T-cell (primary cell): ENCODE measurements around the gene NES. TPM values are rescaled to one million over a fixed set of nuclear protein-coding genes. Genes with fewer than 3 reads are reported as not detected.
"Not testable (repeated sequence)": the region's sequence is repeated elsewhere in the genome, so short reads cannot be mapped to it uniquely, and the experiment has no call there.

Experiments used
- ATAC-seq, 4 experiments: fragments of 200-7000 bp in 3 of 4; fragments of 150-1000 bp in 1 of 4; cut with Tn5 transposase; replicated peaks in 1 of 4; 1 replicate in 3 of 4; 2 replicates in 1 of 4; pipeline ENCODE4 v1.10.0; 2021; ENCODE audit warnings: moderate library complexity in 3 of 4, mild to moderate bottlenecking in 2 of 4, moderate number of reproducible peaks in 1 of 4
- CTCF ChIA-PET, 2 donors: fragments of 300-600 bp; sonication (Branson Sonifier 250); formaldehyde crosslinking; loops; one replicate each; lab custom pipeline; 2022; ENCODE audit warnings: antibody characterized with exemption in 2 of 2; lab: Charles Lee
- POLR2A ChIA-PET, 2 donors: fragments of 300-600 bp; sonication (Branson Sonifier 250); formaldehyde crosslinking; loops; one replicate each; lab custom pipeline; 2022; ENCODE audit warnings: antibody characterized with exemption in 2 of 2; lab: Charles Lee
- DNase-seq, 35 experiments: peaks; one replicate each; pipeline versions ENCODE4 v3.0.0 to v3.0.0-alpha.2; 2013 to 2023
- H3K27ac ChIP-seq: one replicate; pipeline ENCODE4 v1.5.1; 2013; ENCODE audit warnings: low read length
- H3K27me3 ChIP-seq, 2 experiments: replicated peaks in 1 of 2; 1 replicate in 1 of 2; 2 replicates in 1 of 2; pipeline versions ENCODE4 v1.6.1 to v1.7.0; 2013; ENCODE audit warnings: low read length in 1 of 2, mixed read lengths in 1 of 2; ENCODE audit not compliant: control insufficient read depth in 2 of 2, insufficient read depth in 2 of 2; ENCODE audit errors: extremely low read depth in 1 of 2
- H3K36me3 ChIP-seq, 2 donors: 1 replicate in 1 of 2; 2 replicates in 1 of 2; pipeline versions ENCODE4 v1.6.1 to v1.7.0; 2013; ENCODE audit warnings: low read length in 1 of 2; ENCODE audit not compliant: control insufficient read depth in 2 of 2, insufficient read depth in 1 of 2; ENCODE audit errors: extremely low read depth in 1 of 2
- H3K4me1 ChIP-seq, 2 experiments: 1 replicate in 1 of 2; 2 replicates in 1 of 2; pipeline versions ENCODE4 v1.6.1 to v1.7.0; 2013; ENCODE audit warnings: low read length in 2 of 2, mixed read lengths in 1 of 2; ENCODE audit not compliant: insufficient read depth in 2 of 2, control insufficient read depth in 1 of 2; ENCODE audit errors: extremely low read depth in 1 of 2
- H3K4me3 ChIP-seq, 2 donors: 1 replicate in 1 of 2; 2 replicates in 1 of 2; pipeline versions ENCODE4 v1.5.1 to v1.7.0; 2013; ENCODE audit warnings: mild to moderate bottlenecking in 2 of 2, low read length in 1 of 2, moderate library complexity in 1 of 2; ENCODE audit not compliant: control insufficient read depth in 1 of 2; ENCODE audit errors: extremely low read depth in 1 of 2
- H3K9me3 ChIP-seq: 2 replicates; pipeline ENCODE4 v1.7.0; 2013
- H3K27ac Mint-ChIP-seq, 2 donors: one replicate each; pipeline ENCODE4 v1.8.0; 2020 to 2021; ENCODE audit warnings: mild to moderate bottlenecking in 2 of 2, mixed read lengths in 2 of 2
- H3K27me3 Mint-ChIP-seq, 2 donors: one replicate each; pipeline ENCODE4 v1.8.0; 2021 to 2022; ENCODE audit warnings: mixed read lengths in 2 of 2
- H3K36me3 Mint-ChIP-seq: one replicate; pipeline ENCODE4 v1.8.0; 2021; ENCODE audit warnings: mixed read lengths
- H3K4me1 Mint-ChIP-seq, 3 donors: one replicate each; pipeline ENCODE4 v1.8.0; 2020 to 2022; ENCODE audit warnings: mixed read lengths in 3 of 3, mild to moderate bottlenecking in 1 of 3
- H3K4me3 Mint-ChIP-seq, 3 donors: one replicate each; pipeline ENCODE4 v1.8.0; 2020 to 2022; ENCODE audit warnings: mild to moderate bottlenecking in 3 of 3, mixed read lengths in 3 of 3, moderate library complexity in 3 of 3
- H3K9me3 Mint-ChIP-seq, 3 donors: one replicate each; pipeline ENCODE4 v1.8.0; 2020 to 2022; ENCODE audit warnings: mixed read lengths in 3 of 3
- WGBS: methylation state at CpG from one replicate; pipeline ENCODE4 v1.1.5; 2013; ENCODE audit warnings: missing lambda C conversion rate; ENCODE audit not compliant: insufficient coverage; 5-methylcytosine and 5-hydroxymethylcytosine counted together
- total RNA-seq, 35 experiments: library from RNA in 6 of 35; stranded (reverse) in 6 of 35; fragments of 120-200 nt in 1 of 35; gene quantifications; one replicate each; pipeline versions ENCODE4 v1.2.1 to v1.2.4 and lab custom pipeline; 2013 to 2026

Gene NES
- total RNA-seq, 5 donors from 2014 or later (not counting 1 experiment from before 2014, with no cell fraction given): 0.10 to 0.35 (median 0.25) TPM; not detected in 2

DNA sequence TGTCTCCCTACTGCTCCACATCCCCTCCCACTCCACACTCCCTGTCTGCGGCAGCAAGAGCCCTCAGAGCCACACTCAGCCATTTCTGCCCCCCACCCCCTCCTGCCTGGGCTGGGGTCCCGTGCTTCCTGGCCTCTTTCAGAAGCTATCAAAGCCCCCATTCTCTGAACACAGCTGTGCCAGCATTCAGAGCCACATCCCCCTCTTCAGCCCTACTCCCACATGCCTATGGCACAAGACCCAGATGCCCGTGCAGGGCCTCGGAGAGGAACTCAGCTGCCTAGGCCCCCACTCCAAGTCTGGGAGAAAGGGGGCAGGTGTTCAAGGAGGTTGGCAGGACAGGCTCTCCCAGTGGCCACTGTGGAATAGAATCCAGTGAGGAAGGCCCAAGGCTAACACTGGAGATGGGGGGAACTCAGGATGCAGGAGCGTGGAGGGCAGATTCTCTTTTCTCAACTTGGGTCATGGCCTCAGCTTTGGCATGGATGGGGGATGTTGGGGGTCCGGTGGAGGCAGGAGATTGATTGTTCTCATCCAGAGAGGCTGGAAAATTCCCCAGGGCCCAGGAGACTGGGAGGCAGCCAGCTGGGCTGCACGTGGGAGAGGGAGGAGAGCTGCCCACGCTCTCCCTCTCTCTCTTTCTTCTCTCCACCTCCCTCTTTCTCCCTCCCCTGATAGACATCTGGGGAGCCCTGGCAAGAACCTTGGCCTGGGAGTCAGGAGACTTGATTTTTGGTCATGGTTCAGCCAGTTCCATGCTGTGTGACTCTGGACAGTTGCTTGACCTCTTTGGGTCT lies 38.8 kb downstream of the NES start:
- ATAC-seq: no peak
- Mint-ChIP-seq H3K27ac (no peak overlapping the region), H3K36me3 (no peaks in the 10 kb centered on the region), H3K9me3 (no peaks in the 10 kb centered on the region), H3K27me3 (peaks cover 66 to 76% of the 10 kb centered on the region in 2 donors), H3K4me3 (no peak overlapping the region), H3K4me1 (peaks cover 15 to 23% (median 22%) of the 10 kb centered on the region in 3 donors)
- peaks cover 12 to 89% of the 10 kb centered on the region in 2 experiments for H3K27me3 ChIP-seq
- 60% methylated on average over 2 of the region's 8 CpGs for WGBS
- CTCF ChIA-PET: interaction anchor here in 1 of 2 donors (0.7 kb wide), 1 partner anchor 123 kb away, joined by 3 read pairs; no protein-coding TSS in a partner anchor
- POLR2A ChIA-PET: interaction anchor here in 1 of 2 donors (0.5 to 0.6 kb wide), 2 partner anchors 77 to 343 kb away, joined by 3 to 4 read pairs; no protein-coding TSS in a partner anchor
- H3K9me3 ChIP-seq: no peaks in the 10 kb centered on the region
- no peak overlapping the region for H3K27ac ChIP-seq
- peaks cover 9 to 26% of the 10 kb centered on the region in 2 experiments for H3K4me1 ChIP-seq
- no peaks in the 10 kb centered on the region for H3K36me3 ChIP-seq
- DNase-seq: no peak
- H3K4me3 ChIP-seq: no peak overlapping the region

DNA sequence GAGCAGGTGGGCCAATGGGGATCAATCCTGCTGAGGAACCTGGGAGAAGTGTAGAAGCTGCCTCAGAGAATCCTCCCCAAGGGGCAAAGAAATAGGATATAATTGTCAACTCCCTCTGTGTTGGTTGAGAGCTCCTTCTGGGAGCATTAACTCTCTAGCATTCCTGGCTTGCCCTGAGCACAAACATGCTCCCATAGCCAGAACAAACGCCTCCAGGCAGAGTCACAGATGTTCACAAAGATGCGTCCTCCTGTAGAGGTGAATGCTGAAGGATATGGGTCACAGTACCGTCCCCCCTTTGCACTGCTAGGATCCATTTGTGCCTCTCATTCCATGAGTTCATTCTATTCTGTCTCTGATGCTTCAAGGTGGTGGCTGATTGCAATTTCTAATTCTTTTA lies 44.9 kb downstream of the NES start:
- ChIA-PET POLR2A (no interaction called here), CTCF (no interaction called here)

GRCh38 chr1:156631152-156631551 lies 46.1 kb downstream of the NES start:
- 87% methylated on average over 3 of the region's 9 CpGs for WGBS
- H3K27ac ChIP-seq, H3K4me3 ChIP-seq, H3K4me3 Mint-ChIP-seq, ATAC-seq, DNase-seq, POLR2A ChIA-PET, H3K4me1 Mint-ChIP-seq, H3K9me3 Mint-ChIP-seq, H3K27ac Mint-ChIP-seq, H3K36me3 ChIP-seq, H3K36me3 Mint-ChIP-seq, H3K4me1 ChIP-seq, H3K9me3 ChIP-seq: not testable (repeated sequence)
- peaks cover 3 to 50% of the 10 kb centered on the region in 2 experiments for H3K27me3 ChIP-seq
- CTCF ChIA-PET: interaction anchor here (0.6 to 0.7 kb wide), 3 partner anchors 9 to 245 kb away, joined by 3 to 10 read pairs (median 3); no protein-coding TSS in a partner anchor
- peaks cover 48 to 58% of the 10 kb centered on the region in 2 donors for H3K27me3 Mint-ChIP-seq

More for the DNA sequence above, 44.9 kb downstream of the NES start:
- DNase-seq: no peak
- H3K4me1 ChIP-seq: no peaks in the 10 kb centered on the region
- H3K27ac ChIP-seq: no peak overlapping the region
- no peak overlapping the region for H3K27ac Mint-ChIP-seq
- no peaks in the 10 kb centered on the region for H3K36me3 Mint-ChIP-seq
- peaks cover 50 to 62% of the 10 kb centered on the region in 2 donors for H3K27me3 Mint-ChIP-seq
- H3K4me3 Mint-ChIP-seq: no peak overlapping the region
- no peak for ATAC-seq
- no peaks in the 10 kb centered on the region for H3K9me3 ChIP-seq
- no peaks in the 10 kb centered on the region for H3K4me1 Mint-ChIP-seq
- no peaks in the 10 kb centered on the region for H3K36me3 ChIP-seq
- no peaks in the 10 kb centered on the region for H3K9me3 Mint-ChIP-seq
- H3K4me3 ChIP-seq: no peak overlapping the region
- H3K27me3 ChIP-seq: peaks cover 3 to 54% of the 10 kb centered on the region in 2 experiments
- WGBS: no CpG with 5 or more reads among the region's 3 CpGs

- WGBS: no CpG with 5 or more reads among the region's 8 CpGs
- H3K36me3 ChIP-seq: no peaks in the 10 kb centered on the region
- no peaks in the 10 kb centered on the region for H3K9me3 ChIP-seq
- Mint-ChIP-seq H3K4me1 (peaks cover 8 to 10% (median 9%) of the 10 kb centered on the region in 3 donors), H3K36me3 (no peaks in the 10 kb centered on the region), H3K27ac (no peak overlapping the region), H3K4me3 (no peak overlapping the region), H3K27me3 (peaks cover 49 to 63% of the 10 kb centered on the region in 2 donors), H3K9me3 (no peaks in the 10 kb centered on the region)
- CTCF ChIA-PET: no interaction called here
- DNase-seq: no peak
- no peak overlapping the region for H3K4me3 ChIP-seq
- H3K4me1 ChIP-seq: peaks cover 0 to 11% of the 10 kb centered on the region in 2 experiments
- H3K27ac ChIP-seq: no peak overlapping the region
- POLR2A ChIA-PET: no interaction called here
- peaks cover 3 to 53% of the 10 kb centered on the region in 2 experiments for H3K27me3 ChIP-seq
- no peak for ATAC-seq
Observed at GRCh38 chr1:156629823-156630449, 47.3 kb downstream of the NES start.

- no peaks in the 10 kb centered on the region for H3K9me3 Mint-ChIP-seq
- H3K4me1 Mint-ChIP-seq: peaks cover 13 to 17% (median 14%) of the 10 kb centered on the region in 3 donors
- no CpG with 5 or more reads among the region's 2 CpGs for WGBS
- Histone ChIP-seq H3K4me1 (peaks cover 0 to 24% of the 10 kb centered on the region in 2 experiments), H3K27ac (no peak overlapping the region), H3K27me3 (peaks cover 13 to 63% of the 10 kb centered on the region in 2 experiments), H3K36me3 (no peaks in the 10 kb centered on the region), H3K4me3 (no peak overlapping the region), H3K9me3 (no peaks in the 10 kb centered on the region)
- CTCF ChIA-PET: interaction anchor here (0.6 to 1.5 kb wide), 19 partner anchors 14 to 683 kb away, joined by 3 to 10 read pairs (median 4); partner anchors contain the start of genes BCAN (in 1 of the 2) and NES (in 1 of the 2)
- no peak overlapping the region for H3K4me3 Mint-ChIP-seq
- POLR2A ChIA-PET: no interaction called here
- peak in 1 of 4 experiments; percentile 40 for ATAC-seq
- peak in 6 of 35 experiments; percentile 14 to 64 (median 27) for DNase-seq
- peaks cover 44 to 60% of the 10 kb centered on the region in 2 donors for H3K27me3 Mint-ChIP-seq
- no peaks in the 10 kb centered on the region for H3K36me3 Mint-ChIP-seq
- H3K27ac Mint-ChIP-seq: no peak overlapping the region
Observed at GRCh38 chr1:156627313-156627880, 49.8 kb downstream of the NES start.

GRCh38 chr1:156626079-156626438 lies 51.1 kb downstream of the NES start:
- H3K27ac Mint-ChIP-seq: peak overlapping the region in 1 of 2 donors; percentile 15
- Histone ChIP-seq H3K4me3 (peak overlapping the region in 1 of 2 donors; percentile 60), H3K27me3 (peaks cover 14 to 61% of the 10 kb centered on the region in 2 experiments), H3K4me1 (peaks cover 0 to 24% of the 10 kb centered on the region in 2 experiments), H3K9me3 (no peaks in the 10 kb centered on the region), H3K27ac (no peak overlapping the region), H3K36me3 (no peaks in the 10 kb centered on the region)
- no peaks in the 10 kb centered on the region for H3K9me3 Mint-ChIP-seq
- H3K36me3 Mint-ChIP-seq: no peaks in the 10 kb centered on the region
- peaks cover 13 to 17% (median 14%) of the 10 kb centered on the region in 3 donors for H3K4me1 Mint-ChIP-seq
- peaks cover 47 to 60% of the 10 kb centered on the region in 2 donors for H3K27me3 Mint-ChIP-seq
- ATAC-seq: no peak
- ChIA-PET CTCF (interaction anchor here (0.5 to 1.4 kb wide), 9 partner anchors 9 to 483 kb away, joined by 3 to 5 read pairs (median 4); partner anchors contain the start of gene NES (in 1 of the 2)), POLR2A (no interaction called here)
- peak overlapping the region in 2 of 3 donors; percentile 67 to 69 for H3K4me3 Mint-ChIP-seq
- DNase-seq: no peak
- WGBS: no CpG with 5 or more reads among the region's 4 CpGs
